Stimulated activated CD8-positive, alpha-beta memory T cell treated with anti-CD3 and anti-CD28 coated beads, Interleukin-15, amount 100 ng/mL, for 4 hours (primary cell): Measurements from ENCODE around the gene CD99L2.
"Not testable (repeated sequence)": the region's sequence is repeated elsewhere in the genome, so short reads cannot be mapped to it uniquely, and the experiment has no call there.

Experiments
- DNase-seq, 2 donors: peaks; one replicate each; pipeline ENCODE4 v3.0.0-alpha.2; 2020; ENCODE audit warnings: low read depth in 2 of 2

Gene CD99L2

DNA sequence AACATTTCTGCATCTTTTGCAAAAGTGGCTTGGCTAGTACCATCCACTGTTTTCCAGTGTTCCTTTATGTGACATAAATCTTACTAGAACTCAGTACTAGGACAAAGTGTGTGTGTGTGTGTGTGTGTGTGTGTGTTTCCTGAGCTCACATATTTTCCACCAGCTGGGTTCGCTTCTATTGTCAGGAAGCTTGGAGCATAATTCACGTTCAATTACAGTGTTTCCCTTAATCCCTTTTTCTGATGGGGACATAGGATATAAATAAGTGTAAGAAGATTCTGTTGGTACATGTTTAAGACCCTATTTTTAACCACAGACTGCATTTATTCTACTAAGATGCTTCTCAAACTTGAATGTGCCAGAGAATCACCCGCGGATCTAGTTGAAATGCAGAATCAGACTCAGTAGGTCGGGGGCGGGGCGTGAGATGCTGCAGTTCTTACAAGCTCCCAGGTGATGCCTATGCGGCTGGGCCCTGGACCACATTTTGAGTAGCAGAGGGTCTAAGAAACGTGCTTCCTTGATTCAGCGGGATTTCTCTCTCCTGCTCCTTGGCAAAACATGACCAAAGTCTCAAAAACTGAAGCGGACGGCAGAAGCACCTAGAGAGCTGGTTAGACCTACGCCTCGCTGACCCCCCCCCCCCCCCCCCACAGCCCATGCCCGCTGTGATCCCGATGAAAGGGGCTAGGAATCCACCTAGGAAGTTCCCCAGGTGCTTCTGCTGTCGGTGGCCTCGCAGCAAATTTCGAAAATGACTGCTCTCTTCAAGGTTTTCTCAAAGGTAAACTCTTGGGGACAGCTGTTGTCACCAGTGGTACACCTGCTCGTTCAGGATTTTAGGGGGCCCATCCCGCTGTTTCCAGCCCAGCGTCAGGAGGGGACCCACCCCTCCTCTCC lies 797 bp downstream of the CD99L2 start:
- no peak for DNase-seq

DNA sequence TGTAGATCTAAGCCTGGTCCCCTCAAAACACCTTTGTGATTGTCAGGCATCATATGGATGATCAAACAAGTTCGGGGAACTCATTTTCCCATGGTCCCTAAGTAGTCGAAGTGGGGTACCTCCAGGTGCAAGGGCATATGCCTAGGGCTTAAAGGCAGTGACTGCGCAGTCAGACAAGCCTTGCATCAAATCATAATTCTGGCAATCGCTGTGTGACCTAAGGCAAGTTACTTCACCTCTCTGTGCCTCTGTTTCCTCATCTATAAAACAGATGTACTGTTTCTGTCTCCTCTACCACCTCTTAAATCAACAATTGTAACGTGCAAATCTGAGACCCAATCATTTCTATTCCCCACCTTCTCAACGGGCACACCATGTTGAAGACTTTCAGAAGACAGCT lies 1.8 kb downstream of the CD99L2 start:
- DNase-seq: no peak

DNA sequence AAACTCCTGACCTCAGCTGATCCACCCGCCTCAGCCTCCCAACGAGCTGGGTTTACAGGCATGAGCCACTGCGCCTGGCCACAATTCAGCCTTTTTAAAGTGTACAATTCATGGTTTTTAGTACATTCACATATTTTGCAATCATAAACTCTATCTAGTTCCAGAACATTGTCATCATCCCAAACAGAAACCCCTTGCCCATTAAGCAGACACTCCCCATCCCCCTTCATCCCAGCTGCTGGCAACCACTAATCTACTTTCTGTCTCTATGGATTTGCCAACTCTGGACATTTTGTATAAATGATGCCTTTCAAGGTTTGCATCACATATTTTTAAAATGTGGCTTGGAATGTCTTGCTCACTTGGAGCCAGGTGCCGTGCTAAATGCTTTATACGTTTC lies 4.5 kb downstream of the CD99L2 start:
- DNase-seq: no peak

DNA sequence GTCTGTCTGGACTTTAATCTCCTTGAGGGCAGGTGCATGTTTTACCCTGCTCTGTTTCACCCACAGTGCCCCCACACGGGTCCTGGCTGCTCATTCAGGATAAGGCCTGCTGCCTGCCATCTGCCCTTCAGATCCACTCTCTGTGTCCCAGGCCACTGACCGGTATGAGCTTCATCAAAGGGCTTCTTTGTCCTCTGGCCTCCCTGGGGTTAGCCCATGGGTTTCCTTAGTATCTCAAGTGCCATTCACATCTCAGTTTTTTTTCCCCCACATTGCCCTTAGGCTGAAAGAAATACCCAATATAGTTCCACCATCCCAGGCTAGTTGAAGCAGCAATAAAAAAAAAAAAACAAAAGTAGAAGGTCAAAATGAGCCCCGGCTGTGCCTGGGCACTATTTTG lies 9.3 kb downstream of the CD99L2 start:
- DNase-seq: no peak

DNA sequence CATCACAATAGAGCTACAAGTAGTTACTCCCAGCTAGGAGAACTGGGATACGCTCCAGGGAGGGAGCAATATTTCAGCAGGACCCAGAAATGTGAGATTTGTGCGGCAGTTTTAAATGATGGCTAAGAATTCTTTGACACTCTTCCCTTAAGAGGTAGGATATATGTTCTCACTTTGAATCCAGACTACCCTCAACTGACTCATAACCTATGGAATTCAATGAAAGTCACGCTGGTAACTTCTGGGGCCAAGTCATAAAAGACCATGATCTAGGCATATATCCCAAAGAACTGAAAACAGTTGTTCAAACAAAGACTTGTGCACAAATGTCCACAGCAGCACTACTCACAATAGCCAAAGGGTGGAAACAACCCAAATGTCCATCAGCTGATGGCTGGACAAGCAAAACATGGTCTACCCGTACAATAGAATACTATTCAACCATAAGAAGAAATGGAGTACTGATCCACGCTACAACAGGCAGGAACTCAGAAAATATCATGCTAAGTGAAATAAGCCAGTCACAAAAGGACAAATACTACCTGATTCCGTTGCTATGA lies 10.5 kb downstream of the CD99L2 start:
- no peak for DNase-seq

DNA sequence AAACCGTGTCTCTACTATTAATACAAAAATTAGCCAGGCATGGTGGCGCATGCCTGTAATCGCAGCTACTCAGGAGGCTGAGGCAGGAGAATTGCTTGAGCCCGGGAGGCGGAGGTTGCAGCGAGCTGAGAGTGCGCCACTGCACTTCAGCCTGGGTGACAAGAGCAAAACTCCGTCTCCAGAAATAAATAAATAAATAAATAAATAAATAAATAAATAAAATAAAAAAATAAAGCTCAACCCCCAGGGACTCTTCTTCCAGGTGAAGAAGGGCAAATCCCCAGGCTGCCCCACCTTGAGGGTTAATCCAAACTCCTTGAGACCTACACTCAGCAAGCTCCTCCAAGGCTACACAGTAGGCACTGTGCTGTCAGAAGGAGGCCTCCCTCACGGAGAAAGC lies 11.2 kb downstream of the CD99L2 start:
- DNase-seq: not testable (repeated sequence)

DNA sequence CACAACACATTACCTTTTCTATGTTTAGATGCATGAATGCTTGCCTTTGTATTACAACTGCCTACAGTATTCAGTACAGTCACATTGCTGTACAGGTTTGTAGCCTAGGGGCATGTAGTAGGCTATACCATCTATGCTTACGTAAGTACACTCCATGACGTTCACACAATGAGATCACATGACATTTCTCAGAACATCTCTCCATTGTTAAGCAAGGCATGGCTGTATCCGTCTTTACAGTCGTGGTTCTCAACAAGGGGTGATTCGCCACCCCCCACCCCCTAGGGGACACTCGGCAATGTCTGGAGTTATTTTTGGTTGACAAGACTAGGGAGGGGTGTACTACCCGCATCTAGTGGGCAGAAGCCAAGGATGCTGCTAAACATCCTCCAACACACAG lies 12.1 kb downstream of the CD99L2 start:
- DNase-seq: no peak

DNA sequence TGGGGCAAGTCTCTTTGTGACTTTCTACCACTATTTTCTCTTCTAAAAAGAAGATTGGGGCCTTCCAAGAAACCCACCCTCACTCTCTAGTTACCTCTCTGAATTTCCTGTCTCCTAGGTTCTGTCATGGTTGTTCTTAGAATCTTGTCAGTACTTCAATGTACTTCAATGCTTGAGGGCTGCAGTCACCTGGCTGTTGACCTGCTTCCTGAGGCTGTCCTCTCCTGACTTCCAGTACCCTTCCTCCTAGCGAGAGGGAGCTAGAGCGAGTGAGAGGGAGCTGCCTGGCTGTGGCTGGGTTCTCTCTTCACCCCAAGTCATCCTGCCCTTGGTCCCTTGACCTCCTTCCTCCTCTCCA lies 17.7 kb downstream of the CD99L2 start:
- no peak for DNase-seq

DNA sequence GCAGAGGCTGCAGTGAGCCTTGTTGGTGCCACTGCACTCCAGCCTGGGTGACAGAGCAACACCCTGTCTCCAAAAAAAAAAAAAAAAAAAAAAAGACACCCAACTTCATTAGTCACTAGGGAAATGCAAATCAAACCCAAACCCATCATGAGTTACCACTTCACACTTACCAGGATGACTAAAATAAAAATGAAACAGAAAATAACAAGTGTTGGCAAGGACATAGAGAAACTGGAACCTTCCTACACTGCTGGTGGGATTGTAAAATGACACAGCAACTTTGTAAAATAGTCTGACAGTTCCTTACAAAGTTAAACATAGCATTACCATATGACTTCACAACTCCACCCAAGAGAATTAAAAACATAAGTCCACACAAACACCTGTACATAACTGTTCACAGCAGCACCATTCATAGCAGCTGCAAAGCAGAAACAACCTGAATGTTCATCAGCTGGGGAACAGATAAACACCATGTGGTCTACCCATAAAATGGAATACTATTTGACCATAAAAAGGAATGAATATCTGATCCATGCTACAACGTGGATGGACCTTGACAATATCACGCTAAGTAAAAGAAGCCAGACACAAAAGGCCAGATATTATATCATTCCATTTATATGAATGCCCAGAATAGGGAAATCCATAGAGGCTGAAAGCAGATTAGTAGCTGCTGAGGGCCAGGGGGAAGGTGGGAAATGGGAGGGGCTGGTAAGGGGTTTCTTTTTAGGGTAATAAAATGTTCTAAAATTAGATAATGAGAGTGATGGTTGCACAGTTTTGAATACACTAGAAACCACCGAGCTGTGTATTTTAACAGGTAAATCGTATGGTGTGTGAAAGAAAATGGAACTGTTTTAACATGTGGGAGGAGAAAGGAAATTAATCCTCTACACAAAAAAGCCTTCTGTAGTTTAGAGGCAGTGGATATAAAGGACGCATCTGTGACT lies 18.3 kb downstream of the CD99L2 start:
- no peak for DNase-seq

DNA sequence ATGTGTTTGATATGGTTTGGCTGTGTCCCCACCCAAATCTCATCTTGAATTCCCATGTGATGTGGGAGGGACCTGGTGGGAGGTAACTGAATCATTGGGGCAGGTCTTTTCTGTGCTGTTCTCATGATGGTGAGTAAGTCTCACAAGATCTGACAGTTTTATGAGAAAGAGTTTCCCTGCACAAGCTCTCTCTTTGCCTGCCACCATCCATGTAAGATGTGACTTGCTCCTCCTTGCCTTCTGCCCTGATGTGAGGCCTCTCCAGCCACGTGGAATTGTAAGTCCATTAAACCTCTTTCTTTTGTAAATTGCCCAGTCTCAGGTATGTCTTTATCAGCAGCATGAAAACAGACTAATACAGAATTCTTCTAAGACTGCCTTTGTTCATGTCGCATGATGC lies 22.8 kb downstream of the CD99L2 start:
- DNase-seq: not testable (repeated sequence)

DNA sequence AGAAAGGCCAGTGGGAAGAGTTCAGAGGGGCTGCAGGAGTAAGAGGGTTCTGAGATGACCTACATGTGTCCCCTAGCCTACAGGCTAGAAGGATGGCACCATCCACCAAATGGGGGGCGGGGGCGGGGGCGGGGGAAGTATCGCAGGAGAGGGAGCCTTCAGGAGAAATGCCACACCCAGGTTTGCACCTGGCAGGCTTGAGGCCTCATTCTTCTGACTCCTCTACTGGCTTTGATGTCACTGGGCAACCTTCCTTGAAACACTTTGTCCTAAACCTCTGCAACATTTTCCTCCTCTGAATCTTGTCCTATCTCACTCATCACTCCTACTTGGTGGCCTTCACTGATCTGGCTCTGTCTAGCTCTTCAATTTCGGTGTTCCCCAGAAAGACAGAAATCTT lies 24.0 kb downstream of the CD99L2 start:
- DNase-seq: no peak

DNA sequence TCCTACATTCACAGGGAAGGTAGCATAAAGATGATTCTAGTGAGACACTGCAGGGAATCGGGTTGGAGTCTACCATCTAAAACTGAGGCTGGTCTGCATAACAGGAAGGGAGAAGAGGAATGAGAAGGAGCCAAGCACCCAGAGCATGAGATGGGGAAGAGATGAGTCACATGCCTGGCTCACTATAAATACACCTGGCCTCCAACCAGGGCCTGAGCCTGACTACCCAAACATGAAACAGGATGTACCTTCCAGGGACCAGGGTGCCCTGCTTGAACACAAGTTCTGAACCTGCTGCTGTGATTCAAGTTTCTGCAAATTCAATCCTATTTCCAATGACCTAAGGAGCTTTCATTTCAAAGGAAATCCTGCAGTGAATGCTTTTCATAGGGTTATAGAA lies 24.9 kb downstream of the CD99L2 start:
- DNase-seq: no peak

DNA sequence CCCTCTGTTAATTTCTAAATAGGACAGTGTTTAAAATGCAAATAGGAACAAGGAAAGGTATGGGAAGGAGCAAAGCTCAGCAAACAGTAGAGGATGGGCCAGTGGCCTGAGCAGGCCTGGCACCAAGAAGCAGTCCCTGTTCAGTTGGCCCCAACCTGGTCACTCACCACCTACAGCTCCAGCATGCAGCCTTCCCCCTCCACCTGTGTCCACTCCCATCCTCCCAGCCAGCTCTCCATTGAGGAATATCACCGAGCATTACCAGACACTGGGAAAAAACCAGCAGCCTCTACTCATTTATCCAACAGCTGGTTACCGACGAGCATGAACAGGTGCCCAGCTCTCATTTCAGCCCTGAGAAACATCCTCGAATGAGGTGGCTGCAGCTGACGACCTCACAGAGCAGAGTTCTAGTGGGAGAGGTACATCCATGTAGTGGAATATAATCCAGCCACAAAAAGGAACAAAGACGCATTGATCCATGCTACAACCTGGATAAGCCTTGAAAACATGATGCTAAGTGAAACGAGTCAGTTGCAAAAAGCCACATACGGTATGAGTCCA lies 25.6 kb downstream of the CD99L2 start:
- no peak for DNase-seq

DNA sequence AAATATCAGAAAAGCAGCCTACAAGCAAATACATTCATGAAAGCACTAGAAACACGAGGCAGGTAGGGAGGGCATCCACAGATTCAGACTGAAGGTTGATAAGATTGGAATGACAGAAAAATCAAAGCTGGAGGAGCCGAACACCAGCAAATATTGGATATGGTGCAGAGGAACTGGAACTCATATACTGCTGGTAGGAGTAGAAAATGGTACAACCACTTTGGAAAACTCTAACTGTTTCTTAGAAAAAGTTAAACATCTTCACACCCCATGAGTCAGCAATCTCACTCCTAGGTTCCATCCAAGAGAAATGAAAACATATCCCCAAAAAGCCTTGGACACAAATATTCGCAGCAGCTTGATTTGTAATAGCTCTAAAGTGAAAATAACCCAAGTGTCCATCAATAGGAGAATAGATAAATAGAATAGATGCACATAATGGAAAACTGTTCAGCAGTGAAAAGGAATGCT lies 27.1 kb downstream of the CD99L2 start:
- DNase-seq: no peak

DNA sequence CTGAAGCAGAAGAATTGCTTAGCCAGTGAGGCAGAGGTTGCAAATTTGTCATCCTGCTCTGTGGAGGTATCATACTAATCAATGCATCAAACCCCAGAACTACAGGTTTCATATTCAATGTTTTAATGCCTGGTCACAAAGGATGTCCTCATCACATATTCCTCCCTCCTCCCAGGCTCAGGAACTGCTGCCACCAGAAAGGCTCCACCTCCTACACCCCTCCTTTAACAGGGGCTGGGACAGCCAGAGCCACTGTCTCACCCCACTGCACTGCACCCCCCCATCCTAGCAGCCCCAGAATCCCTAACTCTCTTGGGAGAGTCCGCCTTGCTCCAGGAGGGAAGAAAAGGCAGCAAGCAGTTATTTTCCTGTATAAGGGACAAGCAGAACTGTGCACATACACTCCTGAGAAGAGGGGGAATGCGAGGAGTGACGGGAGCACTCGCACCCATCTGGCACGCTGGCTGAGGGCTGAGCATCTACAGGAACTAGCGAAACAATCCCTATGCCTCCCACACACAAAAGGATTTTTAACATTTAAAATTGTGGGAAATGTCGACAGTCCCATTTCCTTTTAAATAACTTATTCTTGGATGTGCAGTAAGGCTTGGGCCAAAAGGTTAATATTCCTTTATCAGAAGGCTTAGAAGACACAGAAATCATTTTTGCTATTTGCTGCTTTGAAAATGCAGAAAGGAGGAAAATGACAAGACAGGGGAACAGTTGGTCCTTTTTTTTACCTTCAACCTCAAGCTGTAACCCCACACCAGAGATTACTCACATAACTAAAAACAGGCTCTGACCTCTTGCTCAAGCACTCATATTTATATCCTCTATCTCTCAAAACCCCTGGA lies 27.8 kb downstream of the CD99L2 start:
- DNase-seq: no peak

DNA sequence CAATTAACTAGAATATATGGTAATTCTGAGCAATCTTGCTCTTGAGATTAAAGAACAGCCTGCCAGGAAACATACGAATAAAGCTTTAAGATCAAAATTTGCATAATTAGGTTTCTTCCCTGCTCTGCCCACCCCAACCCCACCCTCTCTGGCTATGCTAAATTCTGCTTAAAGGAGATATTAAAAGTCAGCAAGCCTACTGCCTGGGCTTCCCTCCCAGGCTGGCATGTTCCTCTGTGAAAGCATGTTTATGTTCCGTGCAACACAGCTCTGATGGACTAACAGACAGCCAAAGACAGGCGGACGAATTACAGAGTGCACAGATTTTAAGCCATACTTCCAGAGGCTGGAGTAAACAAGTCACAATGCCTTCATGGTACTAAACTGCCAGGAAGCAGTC lies 28.4 kb downstream of the CD99L2 start:
- no peak for DNase-seq

DNA sequence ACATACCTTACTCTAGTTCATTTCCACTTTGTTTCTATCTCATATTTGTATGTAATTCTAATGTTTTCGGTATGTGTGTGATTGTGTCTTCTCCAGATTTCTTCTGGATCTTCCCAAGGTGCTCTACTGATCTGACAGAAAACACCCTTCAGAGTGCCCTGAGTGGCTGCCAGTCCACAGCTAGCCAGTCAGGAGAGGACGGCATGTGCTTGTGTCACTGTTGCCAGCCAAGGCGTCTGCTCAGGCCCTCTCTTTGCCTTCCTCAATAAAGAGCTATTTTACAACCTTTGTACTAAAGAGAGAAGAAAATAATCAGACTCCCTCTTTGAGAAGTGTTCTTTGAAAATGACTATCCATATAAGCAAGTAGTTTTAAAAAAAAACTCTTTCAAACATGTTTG lies 29.0 kb downstream of the CD99L2 start:
- no peak for DNase-seq

DNA sequence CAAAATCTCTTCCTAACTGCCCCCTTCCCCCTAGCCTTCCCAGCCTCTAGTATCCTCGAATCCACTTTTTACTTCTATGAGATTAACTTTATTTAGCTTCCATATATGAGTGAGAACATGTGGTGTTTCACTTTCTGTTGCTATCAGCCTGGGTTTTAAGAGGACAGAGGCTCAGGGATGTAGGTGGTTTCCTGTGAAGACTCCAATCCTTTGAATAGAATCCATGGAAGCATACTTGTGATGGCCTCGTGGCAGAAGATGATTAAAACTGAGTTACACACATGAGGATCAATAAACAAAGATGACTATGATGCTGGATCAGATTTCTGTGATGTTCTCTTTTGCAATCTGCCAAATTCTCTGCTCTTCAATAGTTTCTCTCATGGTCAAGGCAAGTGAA lies 29.8 kb downstream of the CD99L2 start:
- no peak for DNase-seq

DNA sequence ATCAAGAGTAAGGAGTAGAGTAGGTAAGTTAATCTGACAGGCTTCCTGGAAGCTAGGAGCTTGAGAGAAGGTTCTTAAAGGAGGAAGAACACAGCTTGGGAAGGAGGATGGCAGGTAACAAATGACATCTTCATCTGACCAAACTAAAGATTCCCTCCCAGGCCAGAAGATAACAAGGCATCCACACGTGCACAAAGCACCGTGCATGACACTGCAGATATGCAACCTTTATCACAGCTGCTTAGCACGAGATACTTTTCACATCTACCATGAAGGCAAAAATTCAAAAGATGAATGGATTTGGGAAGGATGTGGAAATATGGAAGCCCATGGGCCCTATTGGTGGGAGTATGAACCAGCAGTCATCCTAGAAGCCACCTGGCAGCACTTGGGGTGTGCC lies 34.3 kb downstream of the CD99L2 start:
- DNase-seq: no peak

DNA sequence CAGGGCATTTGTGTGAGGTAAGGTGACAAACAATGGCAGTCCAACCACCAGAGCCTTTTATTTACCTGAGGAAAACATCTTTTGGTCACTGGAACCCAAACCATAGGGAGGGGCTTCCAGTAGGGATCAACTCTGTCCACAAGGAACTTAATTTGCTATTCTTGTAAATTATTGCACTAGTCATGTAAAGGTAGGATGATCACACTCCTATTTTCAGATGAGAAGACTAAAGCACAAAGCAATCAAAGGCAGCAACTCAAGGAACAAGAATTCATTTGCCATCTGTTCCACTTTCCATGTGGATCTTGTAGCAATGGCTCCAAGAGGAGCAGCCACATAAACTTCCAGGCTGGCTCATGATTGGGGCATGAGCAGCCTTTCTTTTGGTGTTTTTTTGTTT lies 35.3 kb downstream of the CD99L2 start:
- no peak for DNase-seq

DNA sequence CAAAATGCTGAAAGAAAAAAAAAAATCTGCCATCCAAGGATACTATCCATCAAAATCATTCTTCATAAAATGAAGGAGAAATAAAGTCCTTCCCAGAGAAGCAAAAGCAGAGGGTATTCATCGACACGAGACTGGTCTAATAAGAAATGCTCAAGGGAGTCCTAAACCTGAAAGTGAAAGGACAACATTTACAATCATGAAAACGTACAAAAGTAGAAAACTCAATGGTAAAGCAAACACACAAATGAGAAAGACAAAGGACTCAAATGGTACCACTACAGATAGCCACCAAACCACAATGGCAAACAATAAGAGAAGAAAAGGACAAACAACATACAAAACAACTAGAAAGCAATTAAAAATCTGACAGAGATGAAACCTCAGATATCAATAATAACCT lies 41.0 kb downstream of the CD99L2 start:
- DNase-seq: no peak
